ENCODE measurements around the gene C21orf58. TPM values are rescaled to one million over a fixed set of nuclear protein-coding genes. Genes with fewer than 3 reads are reported as not detected.

C21orf58 gene
- total RNA-seq, 1 experiment from 2014 or later, result 35.1 TPM

DNA sequence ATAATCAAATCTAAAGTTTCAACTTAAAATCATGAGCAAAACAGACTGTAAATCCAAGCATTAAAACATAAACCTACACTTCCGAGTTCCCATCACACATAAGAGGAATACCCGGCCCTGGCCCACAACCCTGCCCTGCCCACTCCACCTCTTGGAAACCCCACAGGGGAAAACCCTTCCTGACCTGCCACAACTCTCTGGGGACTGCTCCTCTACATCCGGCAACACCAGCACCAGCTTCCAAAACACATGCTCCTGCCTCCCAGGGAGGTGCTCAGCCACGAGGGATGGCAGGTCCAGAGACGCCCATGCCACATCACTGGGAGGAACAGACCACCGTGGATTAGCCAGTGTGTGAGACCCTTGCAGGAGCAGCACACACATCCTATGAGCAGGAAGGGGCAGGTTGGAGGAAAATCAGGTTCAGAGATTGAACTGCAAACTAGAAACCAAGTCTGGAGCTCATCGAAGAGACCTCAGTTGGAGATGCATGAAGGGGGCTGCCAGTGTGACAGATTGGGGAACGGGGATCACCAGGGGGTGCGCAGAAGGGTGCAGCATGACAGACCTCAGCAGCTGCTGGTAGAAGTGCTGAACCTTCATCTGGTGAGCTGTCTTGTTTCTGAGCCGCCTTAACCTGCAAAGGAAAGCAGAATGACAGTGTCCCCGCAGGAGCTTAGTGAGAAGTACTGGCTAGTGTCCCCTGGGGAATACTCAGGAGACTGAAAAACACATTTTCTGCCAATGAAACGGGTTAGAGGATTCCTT is 69.3 kb downstream of the C21orf58 start:
- H3K4me3 Mint-ChIP-seq, result no peak overlapping the region
- H3K27ac Mint-ChIP-seq, result no peak overlapping the region
- no peak for ATAC-seq
- CTCF ChIA-PET, result interaction anchor here (1.2 to 1.3 kb wide), 2 partner anchors 11 to 111 kb away, joined by 3 read pairs; no protein-coding TSS in a partner anchor
- no peaks in the 10 kb centered on the region for H3K4me1 Mint-ChIP-seq
- peaks cover 83% of the 10 kb centered on the region for H3K36me3 Mint-ChIP-seq
- H3K9me3 Mint-ChIP-seq, result no peaks in the 10 kb centered on the region
- POLR2A ChIA-PET, result no interaction called here
- TF ChIP-seq, protein P1, sequence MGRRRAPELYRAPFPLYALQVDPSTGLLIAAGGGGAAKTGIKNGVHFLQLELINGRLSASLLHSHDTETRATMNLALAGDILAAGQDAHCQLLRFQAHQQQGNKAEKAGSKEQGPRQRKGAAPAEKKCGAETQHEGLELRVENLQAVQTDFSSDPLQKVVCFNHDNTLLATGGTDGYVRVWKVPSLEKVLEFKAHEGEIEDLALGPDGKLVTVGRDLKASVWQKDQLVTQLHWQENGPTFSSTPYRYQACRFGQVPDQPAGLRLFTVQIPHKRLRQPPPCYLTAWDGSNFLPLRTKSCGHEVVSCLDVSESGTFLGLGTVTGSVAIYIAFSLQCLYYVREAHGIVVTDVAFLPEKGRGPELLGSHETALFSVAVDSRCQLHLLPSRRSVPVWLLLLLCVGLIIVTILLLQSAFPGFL (CRISPR knock-in tag; IDR thresholded peaks at IDR 0.05; ENCODE audit: borderline replicate concordance), result no peak
- TF ChIP-seq, protein P2, sequence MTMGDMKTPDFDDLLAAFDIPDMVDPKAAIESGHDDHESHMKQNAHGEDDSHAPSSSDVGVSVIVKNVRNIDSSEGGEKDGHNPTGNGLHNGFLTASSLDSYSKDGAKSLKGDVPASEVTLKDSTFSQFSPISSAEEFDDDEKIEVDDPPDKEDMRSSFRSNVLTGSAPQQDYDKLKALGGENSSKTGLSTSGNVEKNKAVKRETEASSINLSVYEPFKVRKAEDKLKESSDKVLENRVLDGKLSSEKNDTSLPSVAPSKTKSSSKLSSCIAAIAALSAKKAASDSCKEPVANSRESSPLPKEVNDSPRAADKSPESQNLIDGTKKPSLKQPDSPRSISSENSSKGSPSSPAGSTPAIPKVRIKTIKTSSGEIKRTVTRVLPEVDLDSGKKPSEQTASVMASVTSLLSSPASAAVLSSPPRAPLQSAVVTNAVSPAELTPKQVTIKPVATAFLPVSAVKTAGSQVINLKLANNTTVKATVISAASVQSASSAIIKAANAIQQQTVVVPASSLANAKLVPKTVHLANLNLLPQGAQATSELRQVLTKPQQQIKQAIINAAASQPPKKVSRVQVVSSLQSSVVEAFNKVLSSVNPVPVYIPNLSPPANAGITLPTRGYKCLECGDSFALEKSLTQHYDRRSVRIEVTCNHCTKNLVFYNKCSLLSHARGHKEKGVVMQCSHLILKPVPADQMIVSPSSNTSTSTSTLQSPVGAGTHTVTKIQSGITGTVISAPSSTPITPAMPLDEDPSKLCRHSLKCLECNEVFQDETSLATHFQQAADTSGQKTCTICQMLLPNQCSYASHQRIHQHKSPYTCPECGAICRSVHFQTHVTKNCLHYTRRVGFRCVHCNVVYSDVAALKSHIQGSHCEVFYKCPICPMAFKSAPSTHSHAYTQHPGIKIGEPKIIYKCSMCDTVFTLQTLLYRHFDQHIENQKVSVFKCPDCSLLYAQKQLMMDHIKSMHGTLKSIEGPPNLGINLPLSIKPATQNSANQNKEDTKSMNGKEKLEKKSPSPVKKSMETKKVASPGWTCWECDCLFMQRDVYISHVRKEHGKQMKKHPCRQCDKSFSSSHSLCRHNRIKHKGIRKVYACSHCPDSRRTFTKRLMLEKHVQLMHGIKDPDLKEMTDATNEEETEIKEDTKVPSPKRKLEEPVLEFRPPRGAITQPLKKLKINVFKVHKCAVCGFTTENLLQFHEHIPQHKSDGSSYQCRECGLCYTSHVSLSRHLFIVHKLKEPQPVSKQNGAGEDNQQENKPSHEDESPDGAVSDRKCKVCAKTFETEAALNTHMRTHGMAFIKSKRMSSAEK (CRISPR knock-in tag; IDR thresholded peaks at IDR 0.05; ENCODE audit: borderline replicate concordance), result no peak
- TF ChIP-seq GABPB1 (CRISPR knock-in tag; IDR thresholded peaks at IDR 0.05) (no peak), IRF2 (CRISPR knock-in tag; IDR thresholded peaks at IDR 0.05; ENCODE audit: borderline replicate concordance, low read depth) (no peak), SP1 (CRISPR knock-in tag; conservative IDR thresholded peaks at IDR 0.05) (no peak)
- TF ChIP-seq, protein P3, sequence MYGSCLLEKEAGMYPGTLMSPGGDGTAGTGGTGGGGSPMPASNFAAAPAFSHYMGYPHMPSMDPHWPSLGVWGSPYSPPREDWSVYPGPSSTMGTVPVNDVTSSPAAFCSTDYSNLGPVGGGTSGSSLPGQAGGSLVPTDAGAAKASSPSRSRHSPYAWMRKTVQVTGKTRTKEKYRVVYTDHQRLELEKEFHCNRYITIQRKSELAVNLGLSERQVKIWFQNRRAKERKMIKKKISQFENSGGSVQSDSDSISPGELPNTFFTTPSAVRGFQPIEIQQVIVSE (CRISPR knock-in tag; IDR thresholded peaks at IDR 0.05; ENCODE audit: borderline replicate concordance), result no peak
- TF ChIP-seq, protein P4, sequence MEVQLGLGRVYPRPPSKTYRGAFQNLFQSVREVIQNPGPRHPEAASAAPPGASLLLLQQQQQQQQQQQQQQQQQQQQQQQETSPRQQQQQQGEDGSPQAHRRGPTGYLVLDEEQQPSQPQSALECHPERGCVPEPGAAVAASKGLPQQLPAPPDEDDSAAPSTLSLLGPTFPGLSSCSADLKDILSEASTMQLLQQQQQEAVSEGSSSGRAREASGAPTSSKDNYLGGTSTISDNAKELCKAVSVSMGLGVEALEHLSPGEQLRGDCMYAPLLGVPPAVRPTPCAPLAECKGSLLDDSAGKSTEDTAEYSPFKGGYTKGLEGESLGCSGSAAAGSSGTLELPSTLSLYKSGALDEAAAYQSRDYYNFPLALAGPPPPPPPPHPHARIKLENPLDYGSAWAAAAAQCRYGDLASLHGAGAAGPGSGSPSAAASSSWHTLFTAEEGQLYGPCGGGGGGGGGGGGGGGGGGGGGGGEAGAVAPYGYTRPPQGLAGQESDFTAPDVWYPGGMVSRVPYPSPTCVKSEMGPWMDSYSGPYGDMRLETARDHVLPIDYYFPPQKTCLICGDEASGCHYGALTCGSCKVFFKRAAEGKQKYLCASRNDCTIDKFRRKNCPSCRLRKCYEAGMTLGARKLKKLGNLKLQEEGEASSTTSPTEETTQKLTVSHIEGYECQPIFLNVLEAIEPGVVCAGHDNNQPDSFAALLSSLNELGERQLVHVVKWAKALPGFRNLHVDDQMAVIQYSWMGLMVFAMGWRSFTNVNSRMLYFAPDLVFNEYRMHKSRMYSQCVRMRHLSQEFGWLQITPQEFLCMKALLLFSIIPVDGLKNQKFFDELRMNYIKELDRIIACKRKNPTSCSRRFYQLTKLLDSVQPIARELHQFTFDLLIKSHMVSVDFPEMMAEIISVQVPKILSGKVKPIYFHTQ (CRISPR knock-in tag; IDR thresholded peaks at IDR 0.05), result no peak
- TF ChIP-seq, protein P5, sequence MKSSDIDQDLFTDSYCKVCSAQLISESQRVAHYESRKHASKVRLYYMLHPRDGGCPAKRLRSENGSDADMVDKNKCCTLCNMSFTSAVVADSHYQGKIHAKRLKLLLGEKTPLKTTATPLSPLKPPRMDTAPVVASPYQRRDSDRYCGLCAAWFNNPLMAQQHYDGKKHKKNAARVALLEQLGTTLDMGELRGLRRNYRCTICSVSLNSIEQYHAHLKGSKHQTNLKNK (CRISPR knock-in tag; IDR thresholded peaks at IDR 0.05), result no peak
- no peak for DNase-seq (ENCODE audit: low spot score)
- no peaks in the 10 kb centered on the region for H3K27me3 Mint-ChIP-seq (ENCODE audit: low read depth)

DNA sequence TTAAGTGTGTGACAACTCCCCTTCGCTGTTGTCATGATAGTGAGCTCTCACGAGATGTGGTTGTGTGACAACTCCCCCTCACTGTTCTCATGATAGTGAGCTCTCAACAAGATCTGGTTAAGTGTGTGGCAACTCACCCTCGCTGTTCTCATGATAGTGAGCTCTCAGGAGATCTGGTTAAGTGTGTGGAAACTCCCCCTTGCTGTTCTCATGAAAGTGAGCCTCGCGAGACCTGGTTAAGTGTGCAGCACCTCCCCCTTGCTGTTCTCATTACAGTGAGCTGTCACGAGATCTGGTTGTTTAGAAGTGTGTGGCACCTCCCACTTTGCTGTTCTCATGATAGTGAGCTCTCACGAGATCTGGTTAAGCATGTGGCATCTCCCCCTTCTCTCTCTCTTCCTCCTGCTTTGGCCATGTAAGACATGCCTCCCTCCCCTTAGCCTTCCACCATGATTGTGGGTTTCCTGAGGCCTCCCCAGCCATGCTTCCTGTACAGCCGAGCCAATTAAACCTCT is 70.0 kb downstream of the C21orf58 start:
- DNase-seq (ENCODE audit: low spot score) (no peak), ATAC-seq (0 out of 2 replicates have a peak, but pooled peaks have one; percentile 34)
- CTCF ChIA-PET, result interaction anchor here (1.2 to 1.3 kb wide), 2 partner anchors 12 to 110 kb away, joined by 3 read pairs; no protein-coding TSS in a partner anchor
- Mint-ChIP-seq H3K36me3 (peaks cover 84% of the 10 kb centered on the region), H3K9me3 (no peaks in the 10 kb centered on the region), H3K4me1 (no peaks in the 10 kb centered on the region), H3K4me3 (no peak overlapping the region), H3K27me3 (ENCODE audit: low read depth) (no peaks in the 10 kb centered on the region), H3K27ac (peak overlapping the region; percentile 69; the same call in 1 of the 2 replicates)
- POLR2A ChIA-PET, result no interaction called here
- TF ChIP-seq, protein P6, sequence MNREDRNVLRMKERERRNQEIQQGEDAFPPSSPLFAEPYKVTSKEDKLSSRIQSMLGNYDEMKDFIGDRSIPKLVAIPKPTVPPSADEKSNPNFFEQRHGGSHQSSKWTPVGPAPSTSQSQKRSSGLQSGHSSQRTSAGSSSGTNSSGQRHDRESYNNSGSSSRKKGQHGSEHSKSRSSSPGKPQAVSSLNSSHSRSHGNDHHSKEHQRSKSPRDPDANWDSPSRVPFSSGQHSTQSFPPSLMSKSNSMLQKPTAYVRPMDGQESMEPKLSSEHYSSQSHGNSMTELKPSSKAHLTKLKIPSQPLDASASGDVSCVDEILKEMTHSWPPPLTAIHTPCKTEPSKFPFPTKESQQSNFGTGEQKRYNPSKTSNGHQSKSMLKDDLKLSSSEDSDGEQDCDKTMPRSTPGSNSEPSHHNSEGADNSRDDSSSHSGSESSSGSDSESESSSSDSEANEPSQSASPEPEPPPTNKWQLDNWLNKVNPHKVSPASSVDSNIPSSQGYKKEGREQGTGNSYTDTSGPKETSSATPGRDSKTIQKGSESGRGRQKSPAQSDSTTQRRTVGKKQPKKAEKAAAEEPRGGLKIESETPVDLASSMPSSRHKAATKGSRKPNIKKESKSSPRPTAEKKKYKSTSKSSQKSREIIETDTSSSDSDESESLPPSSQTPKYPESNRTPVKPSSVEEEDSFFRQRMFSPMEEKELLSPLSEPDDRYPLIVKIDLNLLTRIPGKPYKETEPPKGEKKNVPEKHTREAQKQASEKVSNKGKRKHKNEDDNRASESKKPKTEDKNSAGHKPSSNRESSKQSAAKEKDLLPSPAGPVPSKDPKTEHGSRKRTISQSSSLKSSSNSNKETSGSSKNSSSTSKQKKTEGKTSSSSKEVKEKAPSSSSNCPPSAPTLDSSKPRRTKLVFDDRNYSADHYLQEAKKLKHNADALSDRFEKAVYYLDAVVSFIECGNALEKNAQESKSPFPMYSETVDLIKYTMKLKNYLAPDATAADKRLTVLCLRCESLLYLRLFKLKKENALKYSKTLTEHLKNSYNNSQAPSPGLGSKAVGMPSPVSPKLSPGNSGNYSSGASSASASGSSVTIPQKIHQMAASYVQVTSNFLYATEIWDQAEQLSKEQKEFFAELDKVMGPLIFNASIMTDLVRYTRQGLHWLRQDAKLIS (CRISPR knock-in tag; IDR thresholded peaks at IDR 0.05; ENCODE audit: borderline replicate concordance), result no peak
- TF ChIP-seq GRHL2 (CRISPR knock-in tag; IDR thresholded peaks at IDR 0.05; ENCODE audit: insufficient replicate concordance, severe bottlenecking) (no peak), TP53 (CRISPR knock-in tag; IDR thresholded peaks at IDR 0.05) (no peak)
- TF ChIP-seq, protein P7, sequence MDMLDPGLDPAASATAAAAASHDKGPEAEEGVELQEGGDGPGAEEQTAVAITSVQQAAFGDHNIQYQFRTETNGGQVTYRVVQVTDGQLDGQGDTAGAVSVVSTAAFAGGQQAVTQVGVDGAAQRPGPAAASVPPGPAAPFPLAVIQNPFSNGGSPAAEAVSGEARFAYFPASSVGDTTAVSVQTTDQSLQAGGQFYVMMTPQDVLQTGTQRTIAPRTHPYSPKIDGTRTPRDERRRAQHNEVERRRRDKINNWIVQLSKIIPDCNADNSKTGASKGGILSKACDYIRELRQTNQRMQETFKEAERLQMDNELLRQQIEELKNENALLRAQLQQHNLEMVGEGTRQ (CRISPR knock-in tag; IDR thresholded peaks at IDR 0.05), result no peak
- TF ChIP-seq, protein P8, sequence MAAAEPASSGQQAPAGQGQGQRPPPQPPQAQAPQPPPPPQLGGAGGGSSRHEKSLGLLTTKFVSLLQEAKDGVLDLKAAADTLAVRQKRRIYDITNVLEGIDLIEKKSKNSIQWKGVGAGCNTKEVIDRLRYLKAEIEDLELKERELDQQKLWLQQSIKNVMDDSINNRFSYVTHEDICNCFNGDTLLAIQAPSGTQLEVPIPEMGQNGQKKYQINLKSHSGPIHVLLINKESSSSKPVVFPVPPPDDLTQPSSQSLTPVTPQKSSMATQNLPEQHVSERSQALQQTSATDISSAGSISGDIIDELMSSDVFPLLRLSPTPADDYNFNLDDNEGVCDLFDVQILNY (CRISPR knock-in tag; IDR thresholded peaks at IDR 0.05), result no peak
- TF ChIP-seq, protein P9, sequence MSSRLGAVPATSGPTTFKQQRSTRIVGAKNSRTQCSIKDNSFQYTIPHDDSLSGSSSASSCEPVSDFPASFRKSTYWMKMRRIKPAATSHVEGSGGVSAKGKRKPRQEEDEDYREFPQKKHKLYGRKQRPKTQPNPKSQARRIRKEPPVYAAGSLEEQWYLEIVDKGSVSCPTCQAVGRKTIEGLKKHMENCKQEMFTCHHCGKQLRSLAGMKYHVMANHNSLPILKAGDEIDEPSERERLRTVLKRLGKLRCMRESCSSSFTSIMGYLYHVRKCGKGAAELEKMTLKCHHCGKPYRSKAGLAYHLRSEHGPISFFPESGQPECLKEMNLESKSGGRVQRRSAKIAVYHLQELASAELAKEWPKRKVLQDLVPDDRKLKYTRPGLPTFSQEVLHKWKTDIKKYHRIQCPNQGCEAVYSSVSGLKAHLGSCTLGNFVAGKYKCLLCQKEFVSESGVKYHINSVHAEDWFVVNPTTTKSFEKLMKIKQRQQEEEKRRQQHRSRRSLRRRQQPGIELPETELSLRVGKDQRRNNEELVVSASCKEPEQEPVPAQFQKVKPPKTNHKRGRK (CRISPR knock-in tag; IDR thresholded peaks at IDR 0.05; ENCODE audit: borderline replicate concordance), result no peak
